GM21529 (cell line): ENCODE data around the gene RHEB.

ENCODE experiments used
- ATAC-seq: cut with Tn5 transposase; IDR thresholded peaks from one replicate; pipeline ENCODE4 v1.9.1; 2021; ENCODE audit not compliant: unreplicated experiment

Gene RHEB

GRCh38 chr7:151504715-151505326 is 14.9 kb downstream of the RHEB start:
- no peak for ATAC-seq

- ATAC-seq: no peak
Measured at GRCh38 chr7:151503902-151504714, 15.6 kb downstream of the RHEB start.

- no peak for ATAC-seq
Measured at GRCh38 chr7:151501676-151502075, 18.0 kb downstream of the RHEB start.

GRCh38 chr7:151498495-151498894 is 21.2 kb downstream of the RHEB start:
- no peak for ATAC-seq

- ATAC-seq: no peak
Measured at GRCh38 chr7:151497306-151497871, 22.3 kb downstream of the RHEB start.

GRCh38 chr7:151495360-151495759 is 24.3 kb downstream of the RHEB start:
- ATAC-seq: no peak

DNA sequence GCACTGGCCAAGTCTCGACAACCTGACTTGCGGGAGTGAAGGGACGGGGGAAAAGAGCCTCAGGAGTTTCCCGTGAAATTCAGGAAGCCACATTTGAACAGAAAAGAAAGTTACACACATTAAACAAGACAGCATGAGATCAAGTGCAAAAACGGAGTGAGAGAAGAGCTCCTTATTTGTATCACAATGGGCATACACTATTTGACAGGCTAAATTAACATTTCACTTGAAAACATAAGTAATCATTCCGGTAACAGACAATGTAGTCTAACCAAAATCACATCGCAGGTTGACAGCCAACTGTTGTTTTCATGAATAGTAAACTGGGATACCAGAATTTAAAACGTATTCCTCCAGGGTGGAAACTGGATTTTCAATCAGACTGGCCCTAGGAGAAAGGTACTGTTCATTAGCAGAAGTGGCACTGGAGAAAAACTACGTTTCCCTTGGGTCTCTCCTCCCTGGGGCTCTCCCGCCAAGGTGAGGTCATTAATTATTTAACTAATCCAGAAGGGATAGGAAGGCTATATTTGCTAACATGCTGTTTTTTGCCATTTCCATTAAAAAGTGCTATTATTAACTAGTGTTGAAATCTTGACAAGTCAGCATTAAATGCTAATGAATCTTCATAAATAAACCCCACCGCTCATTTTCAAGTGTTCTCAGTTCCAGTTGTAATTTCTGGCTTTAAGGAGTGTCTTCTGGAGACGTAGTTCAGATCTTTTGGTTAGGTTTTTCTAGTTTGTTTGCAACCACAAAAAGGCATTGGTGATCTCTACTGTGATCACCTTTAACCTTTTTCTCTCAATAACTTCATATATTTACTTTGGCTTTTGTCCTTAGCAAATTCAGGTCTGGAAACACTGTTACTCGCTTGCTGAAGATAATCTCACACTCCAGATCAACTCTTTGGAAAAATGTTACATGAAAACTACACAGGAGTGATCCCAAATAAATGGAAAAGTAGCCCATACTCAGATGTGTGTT is 25.1 kb downstream of the RHEB start:
- ATAC-seq: no peak

GRCh38 chr7:151493083-151493482 is 26.6 kb downstream of the RHEB start:
- no peak for ATAC-seq

- ATAC-seq: no peak
Measured at GRCh38 chr7:151491859-151492258, 27.8 kb downstream of the RHEB start.

GRCh38 chr7:151490456-151491105 is 29.1 kb downstream of the RHEB start:
- no peak for ATAC-seq

GRCh38 chr7:151489498-151489897 is 30.2 kb downstream of the RHEB start:
- ATAC-seq: no peak

DNA sequence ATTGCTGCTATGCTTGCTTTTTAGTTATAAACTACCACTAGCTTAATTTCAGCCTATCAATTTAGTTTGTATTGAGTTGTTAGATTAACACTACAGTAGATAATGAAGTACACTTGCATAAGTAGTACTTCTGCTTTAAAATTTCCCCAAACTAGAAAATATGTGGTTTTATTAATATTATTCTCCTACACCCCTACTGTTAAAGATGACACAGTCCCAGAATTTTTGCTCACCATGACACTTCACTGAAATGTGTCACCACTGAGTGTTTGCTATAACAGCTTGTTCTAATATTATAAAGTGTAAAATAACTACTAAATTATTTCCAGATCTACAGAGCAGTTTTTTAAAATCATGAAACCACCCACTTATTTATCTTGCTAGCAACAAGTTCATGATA is 31.6 kb downstream of the RHEB start:
- no peak for ATAC-seq

DNA sequence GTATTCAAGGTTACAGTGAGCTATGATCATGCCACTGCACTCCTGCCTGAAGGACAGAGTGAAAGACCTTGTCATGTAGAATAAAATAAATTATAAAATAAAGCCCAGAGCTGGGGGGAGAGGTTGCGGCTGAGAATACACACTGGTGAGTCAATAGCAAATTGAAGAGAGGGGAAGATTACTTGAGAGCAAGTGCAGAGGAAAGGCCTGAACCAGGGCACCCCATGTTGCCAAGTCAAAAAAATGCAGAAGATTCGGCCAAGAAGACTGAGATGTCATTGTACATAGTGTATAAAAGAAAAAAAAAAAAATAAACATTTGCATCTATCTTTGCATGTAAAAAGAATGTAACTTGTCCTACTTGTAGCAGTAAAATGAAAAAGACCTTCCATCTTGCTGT is 32.5 kb downstream of the RHEB start:
- ATAC-seq: no peak

DNA sequence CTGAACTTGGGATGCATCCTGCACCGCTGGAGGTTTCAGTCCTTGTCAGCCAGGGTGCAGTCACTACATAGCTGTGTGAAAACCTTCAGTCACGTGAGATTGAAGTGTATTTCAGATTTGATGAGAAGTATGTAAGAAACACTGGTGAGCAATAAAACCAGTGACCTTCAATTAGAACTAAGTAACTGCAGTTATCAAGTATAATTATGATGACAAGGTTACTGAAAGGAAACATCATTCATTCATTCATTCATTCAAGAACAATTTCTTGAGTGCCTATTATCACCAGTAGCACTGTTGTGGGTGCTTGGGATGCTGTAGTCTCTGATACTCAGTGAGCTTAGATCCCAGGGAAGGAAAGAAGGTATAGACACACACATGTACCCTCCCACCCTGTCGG is 33.6 kb downstream of the RHEB start:
- no peak for ATAC-seq

DNA sequence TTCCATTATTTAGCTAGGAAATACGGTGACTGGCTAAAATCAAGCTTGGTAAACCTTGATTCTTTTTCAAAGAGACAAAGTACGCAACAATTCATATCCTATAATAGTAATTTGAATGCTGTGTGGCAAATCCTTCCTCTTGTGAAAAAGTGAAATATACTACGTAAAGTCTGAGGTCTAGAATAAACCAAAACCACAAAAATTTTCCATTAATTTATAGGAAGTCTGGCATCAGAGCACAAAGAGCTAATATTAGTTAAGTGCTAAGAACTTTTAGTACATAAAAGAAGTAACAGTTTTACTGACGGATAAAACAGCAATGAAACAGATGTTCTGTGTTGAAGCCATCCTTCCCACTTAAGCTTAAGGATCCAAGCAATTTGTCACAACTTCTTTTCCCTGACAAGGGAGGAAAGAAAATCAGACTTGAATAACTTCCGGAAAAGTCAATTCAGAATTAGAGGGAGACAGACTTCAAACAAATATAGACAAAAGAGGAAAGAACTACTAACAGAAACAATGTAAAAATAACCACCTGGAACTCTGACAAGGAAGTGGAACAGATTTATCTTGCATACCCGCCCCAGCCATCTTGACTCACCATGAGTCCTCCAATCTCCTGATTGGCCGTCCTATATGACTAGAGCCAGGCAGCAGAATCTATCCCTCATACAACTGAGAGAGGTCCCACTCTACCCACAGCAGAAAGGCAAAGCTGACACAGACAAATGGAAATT is 34.6 kb downstream of the RHEB start:
- ATAC-seq: no peak

GRCh38 chr7:151483711-151483983 is 36.0 kb downstream of the RHEB start:
- no peak for ATAC-seq

DNA sequence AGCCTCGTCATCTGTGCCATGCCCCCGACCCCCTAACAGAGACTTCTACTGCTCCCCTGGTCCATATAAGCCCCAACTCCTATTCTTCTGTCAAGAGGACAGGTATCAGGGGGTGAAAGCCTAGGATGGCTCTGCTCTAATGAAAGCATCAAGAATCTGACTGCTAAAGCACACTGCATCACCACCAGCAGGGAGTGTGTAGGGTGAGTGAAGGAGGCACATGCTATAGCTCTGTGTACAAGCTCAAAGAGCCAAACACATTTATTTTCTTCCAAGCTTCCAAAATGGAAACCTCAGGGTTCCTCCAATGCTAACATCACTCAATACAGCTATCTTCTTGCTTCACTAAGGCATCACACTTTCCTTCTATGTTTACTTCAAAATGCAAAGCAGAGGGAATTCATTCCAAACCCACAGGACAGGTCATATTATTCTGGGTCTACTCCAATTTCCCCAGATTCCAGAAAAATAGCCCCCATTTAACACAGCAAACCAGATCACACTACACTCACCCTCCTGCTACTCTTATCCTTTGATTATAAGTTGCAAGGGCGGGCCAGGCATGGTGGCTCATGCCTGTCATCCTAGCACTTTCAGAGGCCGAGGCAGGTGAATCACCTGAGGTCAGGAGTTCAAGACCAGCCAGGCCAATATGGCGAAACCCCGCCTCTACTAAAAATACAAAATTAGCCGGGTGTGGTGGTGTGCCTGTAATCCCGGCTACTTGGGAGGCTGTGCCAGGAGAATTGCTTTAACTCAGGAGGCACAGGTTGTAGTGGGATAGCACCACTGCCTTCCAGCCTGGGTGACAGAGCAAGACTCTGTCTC is 36.6 kb downstream of the RHEB start:
- no peak for ATAC-seq

GRCh38 chr7:151481650-151482505 is 37.8 kb downstream of the RHEB start:
- no peak for ATAC-seq
